Measurements from ENCODE around the gene RABGAP1L.

- no peak for TF ChIP-seq CTCF (IDR thresholded peaks at IDR 0.05; ENCODE audit: low read depth, low read length)
- TF ChIP-seq EZH2phosphoT487 (IDR thresholded peaks at IDR 0.05; ENCODE audit: low read depth): no peak
These were observed 501.2 kb downstream of the RABGAP1L start for GRCh38 chr1:174660476-174660875.
